Activated CD4-positive, alpha-beta T cell treated with anti-CD3 and anti-CD28 coated beads, Interleukin-10, Interleukin-2, amounts not matched to agents 100 ng/mL and 50 ng/mL, durations not matched to agents 16 hours and 8 hours (primary cell): ENCODE results near the gene ARHGEF19.
"Not testable (repeated sequence)": the region's sequence is repeated elsewhere in the genome, so short reads cannot be mapped to it uniquely, and the experiment has no call there.

Source experiments
- DNase-seq: peaks from one replicate; pipeline ENCODE4 v3.0.0-alpha.2; 2020

Gene ARHGEF19

GRCh38 chr1:16212251-16212961 lies at the start of gene ARHGEF19:
ARHGEF19 (minus strand) TSS chr1:16212652; CDS start chr1:16209054, 3,598 bp downstream.
- DNase-seq = no peak

- DNase-seq = no peak
Measured at GRCh38 chr1:16262067-16262466, 49.6 kb upstream of the ARHGEF19 start.

GRCh38 chr1:16260814-16261213 lies 48.4 kb upstream of the ARHGEF19 start:
- DNase-seq = no peak

- no peak for DNase-seq
Measured at GRCh38 chr1:16258591-16259135, 46.2 kb upstream of the ARHGEF19 start.

- DNase-seq = no peak
Measured at GRCh38 chr1:16257968-16258367, 45.5 kb upstream of the ARHGEF19 start.

GRCh38 chr1:16257556-16257955 lies 45.1 kb upstream of the ARHGEF19 start:
- not testable (repeated sequence) for DNase-seq

- no peak for DNase-seq
Measured at GRCh38 chr1:16256478-16256877, 44.0 kb upstream of the ARHGEF19 start.

- DNase-seq = no peak
Measured at GRCh38 chr1:16254263-16254928, 41.9 kb upstream of the ARHGEF19 start.

- DNase-seq = no peak
Measured at GRCh38 chr1:16253332-16253922, 41.0 kb upstream of the ARHGEF19 start.

- no peak for DNase-seq
Measured at GRCh38 chr1:16252912-16253311, 40.5 kb upstream of the ARHGEF19 start.

GRCh38 chr1:16251381-16251780 lies 38.9 kb upstream of the ARHGEF19 start:
- DNase-seq = no peak

GRCh38 chr1:16250524-16251251 lies 38.2 kb upstream of the ARHGEF19 start:
- DNase-seq = no peak

GRCh38 chr1:16249596-16250241 lies 37.3 kb upstream of the ARHGEF19 start:
- DNase-seq = no peak

GRCh38 chr1:16248603-16249516 lies 36.4 kb upstream of the ARHGEF19 start:
- DNase-seq = no peak

- DNase-seq = no peak
Measured at GRCh38 chr1:16248007-16248436, 35.6 kb upstream of the ARHGEF19 start.

- no peak for DNase-seq
Measured at GRCh38 chr1:16247441-16247840, 35.0 kb upstream of the ARHGEF19 start.

- no peak for DNase-seq
Measured at GRCh38 chr1:16246961-16247360, 34.5 kb upstream of the ARHGEF19 start.

GRCh38 chr1:16246239-16246638 lies 33.8 kb upstream of the ARHGEF19 start:
- DNase-seq = not testable (repeated sequence)

- DNase-seq = no peak
Measured at GRCh38 chr1:16245476-16246196, 33.2 kb upstream of the ARHGEF19 start.

GRCh38 chr1:16244650-16245285 lies 32.3 kb upstream of the ARHGEF19 start:
- no peak for DNase-seq
